HG03108 (cell line): ENCODE data around the gene SRRM2.

Experiments used
- ATAC-seq: cut with Tn5 transposase; IDR thresholded peaks from one replicate; pipeline ENCODE4 v1.9.1; 2021; ENCODE audit warnings: moderate library complexity; ENCODE audit not compliant: unreplicated experiment

SRRM2 gene

DNA sequence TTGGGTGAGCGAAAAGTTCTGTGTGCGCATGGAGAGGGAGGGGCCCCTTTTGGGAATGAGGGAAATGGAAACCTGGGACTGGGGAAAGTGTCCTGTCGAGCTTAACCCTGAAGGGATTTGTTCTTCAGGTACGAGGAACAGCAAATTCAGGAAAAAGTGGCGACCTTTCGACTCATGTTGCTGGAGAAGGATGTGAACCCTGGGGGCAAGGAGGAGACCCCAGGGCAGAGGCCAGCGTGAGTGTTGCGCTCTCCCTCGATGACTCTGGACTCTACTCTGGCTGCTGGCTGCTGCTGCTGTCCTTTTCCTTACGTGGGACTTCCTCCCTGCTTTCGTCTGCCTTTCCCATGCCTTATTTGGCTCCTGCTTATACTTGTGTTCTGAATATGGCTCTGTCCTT, 4.9 kb downstream of the SRRM2 start:
- no peak for ATAC-seq

DNA sequence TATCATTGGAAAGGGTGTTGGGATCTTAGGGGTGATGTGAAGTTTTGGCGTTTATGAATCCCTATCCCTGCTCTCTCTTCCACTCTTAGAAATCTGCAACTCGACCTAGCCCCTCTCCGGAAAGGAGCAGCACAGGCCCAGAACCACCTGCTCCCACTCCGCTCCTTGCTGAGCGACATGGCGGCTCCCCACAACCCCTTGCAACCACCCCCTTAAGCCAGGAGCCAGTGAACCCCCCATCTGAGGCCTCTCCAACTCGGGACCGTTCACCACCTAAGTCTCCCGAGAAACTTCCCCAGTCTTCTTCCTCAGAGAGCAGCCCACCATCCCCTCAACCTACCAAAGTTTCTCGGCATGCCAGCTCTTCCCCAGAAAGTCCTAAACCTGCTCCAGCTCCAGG, 9.0 kb downstream of the SRRM2 start:
- no peak for ATAC-seq

DNA sequence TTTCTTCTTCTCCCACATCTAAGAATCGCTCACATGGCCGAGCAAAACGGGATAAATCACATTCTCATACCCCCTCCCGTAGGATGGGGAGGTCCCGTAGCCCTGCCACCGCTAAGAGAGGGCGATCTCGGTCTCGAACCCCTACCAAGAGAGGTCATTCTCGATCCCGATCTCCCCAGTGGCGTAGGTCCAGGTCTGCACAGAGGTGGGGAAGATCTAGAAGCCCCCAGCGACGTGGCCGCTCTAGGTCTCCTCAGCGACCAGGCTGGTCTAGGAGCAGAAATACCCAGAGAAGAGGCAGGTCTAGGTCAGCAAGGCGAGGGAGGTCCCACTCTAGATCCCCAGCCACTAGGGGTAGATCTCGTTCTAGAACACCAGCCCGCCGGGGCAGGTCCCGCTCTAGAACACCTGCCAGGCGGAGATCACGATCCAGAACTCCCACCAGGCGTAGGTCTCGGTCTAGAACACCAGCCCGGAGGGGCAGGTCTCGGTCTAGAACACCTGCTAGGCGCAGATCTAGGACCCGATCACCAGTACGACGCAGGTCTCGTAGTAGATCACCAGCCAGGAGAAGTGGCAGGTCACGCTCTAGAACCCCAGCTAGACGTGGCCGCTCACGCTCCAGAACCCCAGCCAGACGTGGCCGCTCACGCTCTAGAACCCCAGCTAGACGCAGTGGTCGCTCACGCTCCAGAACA, 9.6 kb downstream of the SRRM2 start:
- no peak for ATAC-seq

DNA sequence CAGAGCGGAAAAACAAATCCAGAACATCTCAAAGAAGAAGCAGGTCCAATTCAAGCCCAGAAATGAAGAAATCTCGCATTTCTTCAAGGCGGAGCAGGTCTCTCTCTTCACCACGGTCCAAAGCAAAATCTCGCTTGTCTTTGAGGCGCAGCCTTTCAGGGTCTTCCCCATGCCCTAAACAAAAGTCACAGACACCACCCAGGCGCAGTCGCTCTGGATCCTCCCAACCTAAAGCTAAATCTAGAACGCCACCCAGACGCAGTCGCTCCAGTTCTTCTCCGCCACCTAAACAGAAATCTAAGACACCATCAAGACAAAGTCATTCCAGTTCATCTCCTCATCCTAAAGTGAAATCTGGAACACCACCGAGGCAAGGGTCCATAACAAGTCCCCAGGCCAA, 10.3 kb downstream of the SRRM2 start:
- ATAC-seq: no peak

DNA sequence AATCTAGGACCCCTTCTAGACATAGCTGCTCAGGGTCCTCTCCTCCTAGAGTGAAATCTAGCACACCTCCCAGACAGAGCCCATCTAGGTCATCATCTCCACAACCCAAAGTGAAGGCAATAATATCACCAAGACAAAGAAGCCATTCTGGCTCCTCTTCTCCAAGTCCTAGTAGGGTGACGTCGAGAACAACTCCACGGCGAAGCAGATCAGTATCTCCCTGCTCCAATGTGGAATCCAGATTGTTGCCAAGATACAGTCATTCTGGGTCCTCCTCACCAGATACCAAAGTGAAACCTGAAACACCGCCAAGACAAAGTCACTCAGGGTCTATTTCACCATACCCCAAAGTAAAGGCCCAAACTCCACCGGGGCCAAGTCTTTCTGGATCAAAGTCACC, 10.7 kb downstream of the SRRM2 start:
- ATAC-seq: no peak

DNA sequence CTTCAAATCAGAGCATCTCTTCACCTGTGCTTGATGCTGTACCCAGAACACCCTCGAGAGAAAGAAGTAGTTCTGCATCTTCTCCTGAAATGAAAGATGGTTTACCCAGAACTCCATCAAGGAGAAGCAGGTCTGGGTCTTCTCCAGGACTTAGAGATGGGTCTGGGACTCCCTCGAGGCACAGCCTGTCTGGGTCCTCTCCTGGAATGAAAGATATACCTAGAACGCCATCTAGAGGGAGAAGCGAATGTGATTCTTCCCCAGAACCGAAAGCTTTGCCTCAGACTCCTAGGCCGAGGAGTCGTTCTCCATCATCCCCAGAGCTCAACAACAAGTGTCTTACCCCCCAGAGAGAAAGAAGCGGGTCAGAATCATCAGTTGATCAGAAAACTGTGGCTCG, 12.3 kb downstream of the SRRM2 start:
- no peak for ATAC-seq

DNA sequence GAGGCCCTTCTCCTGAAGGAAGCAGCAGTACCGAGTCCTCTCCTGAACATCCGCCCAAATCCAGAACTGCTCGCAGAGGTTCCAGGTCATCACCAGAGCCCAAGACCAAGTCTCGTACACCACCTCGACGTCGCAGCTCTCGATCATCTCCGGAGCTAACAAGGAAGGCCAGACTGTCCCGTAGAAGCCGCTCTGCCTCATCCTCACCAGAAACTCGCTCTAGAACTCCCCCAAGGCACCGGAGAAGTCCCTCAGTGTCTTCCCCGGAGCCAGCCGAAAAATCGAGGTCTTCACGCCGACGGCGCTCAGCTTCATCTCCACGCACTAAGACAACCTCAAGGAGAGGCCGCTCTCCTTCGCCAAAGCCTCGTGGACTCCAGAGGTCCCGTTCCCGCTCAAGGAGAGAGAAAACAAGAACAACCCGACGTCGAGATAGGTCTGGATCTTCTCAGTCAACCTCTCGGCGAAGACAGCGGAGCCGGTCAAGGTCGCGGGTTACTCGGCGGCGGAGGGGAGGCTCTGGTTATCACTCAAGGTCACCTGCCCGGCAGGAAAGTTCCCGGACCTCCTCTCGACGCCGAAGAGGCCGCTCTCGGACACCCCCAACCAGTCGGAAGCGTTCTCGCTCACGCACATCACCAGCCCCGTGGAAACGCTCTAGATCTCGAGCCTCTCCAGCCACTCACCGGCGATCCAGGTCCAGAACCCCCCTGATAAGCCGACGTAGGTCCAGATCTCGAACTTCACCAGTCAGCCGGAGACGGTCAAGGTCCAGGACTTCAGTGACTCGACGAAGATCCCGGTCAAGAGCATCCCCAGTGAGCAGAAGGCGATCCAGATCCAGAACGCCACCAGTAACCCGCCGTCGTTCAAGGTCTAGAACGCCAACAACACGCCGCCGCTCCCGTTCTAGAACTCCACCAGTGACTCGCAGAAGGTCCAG, 13.3 kb downstream of the SRRM2 start:
- ATAC-seq: no peak

DNA sequence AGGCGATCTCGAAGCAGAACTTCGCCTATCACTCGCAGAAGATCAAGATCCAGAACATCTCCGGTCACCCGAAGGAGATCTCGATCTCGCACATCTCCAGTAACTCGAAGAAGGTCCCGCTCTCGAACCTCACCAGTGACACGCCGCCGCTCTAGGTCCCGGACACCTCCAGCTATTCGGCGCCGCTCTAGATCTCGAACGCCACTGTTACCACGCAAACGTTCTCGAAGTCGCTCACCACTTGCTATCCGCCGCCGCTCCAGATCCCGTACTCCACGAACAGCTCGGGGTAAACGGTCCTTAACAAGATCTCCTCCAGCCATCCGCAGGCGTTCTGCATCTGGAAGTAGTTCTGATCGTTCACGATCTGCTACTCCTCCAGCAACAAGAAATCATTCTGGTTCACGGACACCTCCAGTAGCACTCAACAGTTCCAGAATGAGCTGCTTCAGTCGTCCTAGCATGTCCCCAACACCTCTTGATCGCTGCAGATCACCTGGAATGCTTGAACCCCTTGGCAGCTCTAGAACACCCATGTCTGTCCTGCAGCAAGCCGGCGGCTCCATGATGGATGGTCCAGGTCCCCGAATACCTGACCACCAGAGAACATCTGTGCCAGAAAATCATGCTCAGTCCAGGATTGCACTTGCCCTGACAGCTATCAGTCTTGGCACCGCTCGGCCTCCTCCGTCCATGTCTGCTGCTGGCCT, 14.1 kb downstream of the SRRM2 start:
- no peak for ATAC-seq

DNA sequence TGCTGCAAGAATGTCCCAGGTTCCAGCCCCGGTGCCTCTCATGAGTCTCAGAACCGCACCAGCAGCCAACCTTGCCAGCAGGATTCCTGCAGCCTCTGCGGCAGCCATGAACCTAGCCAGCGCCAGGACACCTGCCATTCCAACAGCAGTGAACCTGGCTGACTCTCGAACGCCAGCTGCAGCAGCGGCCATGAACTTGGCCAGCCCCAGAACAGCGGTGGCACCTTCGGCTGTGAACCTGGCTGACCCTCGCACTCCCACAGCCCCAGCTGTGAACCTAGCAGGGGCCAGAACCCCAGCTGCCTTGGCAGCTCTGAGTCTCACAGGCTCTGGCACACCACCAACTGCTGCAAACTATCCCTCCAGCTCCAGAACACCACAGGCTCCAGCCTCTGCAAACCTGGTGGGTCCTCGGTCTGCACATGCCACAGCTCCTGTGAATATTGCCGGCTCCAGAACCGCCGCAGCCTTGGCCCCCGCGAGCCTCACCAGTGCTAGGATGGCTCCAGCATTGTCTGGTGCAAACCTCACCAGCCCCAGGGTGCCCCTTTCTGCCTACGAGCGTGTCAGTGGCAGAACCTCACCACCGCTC, 14.8 kb downstream of the SRRM2 start:
- ATAC-seq: no peak

DNA sequence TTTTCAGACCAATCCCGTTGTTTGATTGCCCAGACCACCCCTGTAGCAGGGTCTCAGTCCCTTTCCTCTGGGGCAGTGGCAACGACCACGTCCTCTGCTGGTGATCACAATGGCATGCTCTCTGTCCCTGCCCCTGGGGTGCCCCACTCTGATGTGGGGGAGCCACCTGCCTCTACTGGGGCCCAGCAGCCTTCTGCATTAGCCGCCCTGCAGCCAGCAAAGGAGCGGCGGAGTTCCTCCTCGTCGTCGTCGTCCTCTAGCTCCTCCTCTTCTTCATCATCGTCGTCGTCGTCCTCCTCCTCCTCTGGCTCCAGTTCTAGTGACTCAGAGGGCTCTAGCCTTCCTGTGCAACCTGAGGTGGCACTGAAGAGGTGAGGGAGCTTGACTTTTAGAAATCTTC, 15.5 kb downstream of the SRRM2 start:
- ATAC-seq: no peak

DNA sequence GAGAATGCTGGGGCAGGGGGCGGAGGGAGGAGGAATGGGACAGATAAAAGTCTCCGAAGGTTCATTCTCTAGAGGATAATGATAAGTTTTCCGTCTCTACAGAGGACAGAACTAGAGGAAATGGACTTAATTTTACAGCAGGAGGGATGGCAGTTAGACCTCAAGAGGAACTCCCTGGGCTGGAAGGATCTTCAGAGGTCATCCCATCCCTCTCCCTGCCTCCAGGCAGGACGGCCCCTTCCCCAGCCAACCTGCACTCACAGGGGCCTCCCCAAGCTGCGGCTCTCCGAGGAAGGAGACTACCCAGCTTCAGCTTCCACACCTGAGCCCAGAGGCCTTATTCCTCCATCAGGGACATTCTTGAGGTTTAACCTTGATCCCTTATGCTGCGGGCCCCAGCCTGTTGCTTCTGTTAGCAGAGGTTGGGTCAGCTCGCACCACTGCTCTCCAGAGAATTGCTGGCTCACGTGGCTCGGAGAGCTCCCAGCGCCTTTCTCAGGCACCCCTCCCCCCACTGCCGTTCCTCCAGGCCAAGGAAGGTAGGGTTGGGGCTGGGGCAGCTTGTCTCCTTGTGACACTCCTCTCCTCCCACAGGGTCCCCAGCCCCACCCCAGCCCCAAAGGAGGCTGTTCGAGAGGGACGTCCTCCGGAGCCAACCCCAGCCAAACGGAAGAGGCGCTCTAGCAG, 16.1 kb downstream of the SRRM2 start:
- no peak for ATAC-seq

DNA sequence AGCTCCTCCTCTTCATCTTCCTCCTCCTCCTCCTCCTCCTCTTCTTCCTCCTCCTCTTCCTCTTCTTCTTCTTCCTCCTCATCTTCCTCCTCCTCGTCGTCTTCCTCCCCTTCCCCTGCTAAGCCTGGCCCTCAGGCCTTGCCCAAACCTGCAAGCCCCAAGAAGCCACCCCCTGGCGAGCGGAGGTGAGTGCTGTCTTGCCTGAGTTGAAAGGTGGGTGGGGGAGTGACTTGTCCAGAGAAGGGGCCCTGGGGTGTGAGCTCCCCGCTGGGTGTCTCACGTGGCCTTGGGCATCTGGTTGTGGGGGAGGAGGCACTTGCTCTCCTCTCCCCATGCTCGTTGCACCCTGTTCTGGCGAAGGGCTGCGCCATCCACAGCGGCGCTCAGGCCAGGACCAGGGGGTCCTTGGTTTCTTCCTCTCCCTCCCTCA, 16.7 kb downstream of the SRRM2 start:
- no peak for ATAC-seq

DNA sequence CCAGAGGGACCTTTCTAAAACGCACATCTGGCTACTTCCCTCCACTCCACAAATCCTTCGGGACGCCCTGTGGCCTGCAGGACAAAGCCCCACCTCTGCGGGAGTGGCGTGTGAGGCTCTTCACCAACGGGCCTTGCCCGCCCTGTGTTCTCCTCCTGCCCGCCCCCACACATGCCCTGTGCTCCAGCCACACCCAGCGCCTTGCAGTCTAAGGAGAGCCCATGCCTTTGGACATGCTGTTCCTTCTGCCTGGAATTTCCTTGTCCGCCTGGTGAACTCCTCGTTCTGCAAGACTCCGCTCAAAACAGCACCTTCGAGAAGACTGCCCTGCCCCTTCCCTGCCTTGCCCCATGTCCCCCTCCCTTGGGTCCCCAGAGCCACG, 17.2 kb downstream of the SRRM2 start:
- no peak for ATAC-seq

DNA sequence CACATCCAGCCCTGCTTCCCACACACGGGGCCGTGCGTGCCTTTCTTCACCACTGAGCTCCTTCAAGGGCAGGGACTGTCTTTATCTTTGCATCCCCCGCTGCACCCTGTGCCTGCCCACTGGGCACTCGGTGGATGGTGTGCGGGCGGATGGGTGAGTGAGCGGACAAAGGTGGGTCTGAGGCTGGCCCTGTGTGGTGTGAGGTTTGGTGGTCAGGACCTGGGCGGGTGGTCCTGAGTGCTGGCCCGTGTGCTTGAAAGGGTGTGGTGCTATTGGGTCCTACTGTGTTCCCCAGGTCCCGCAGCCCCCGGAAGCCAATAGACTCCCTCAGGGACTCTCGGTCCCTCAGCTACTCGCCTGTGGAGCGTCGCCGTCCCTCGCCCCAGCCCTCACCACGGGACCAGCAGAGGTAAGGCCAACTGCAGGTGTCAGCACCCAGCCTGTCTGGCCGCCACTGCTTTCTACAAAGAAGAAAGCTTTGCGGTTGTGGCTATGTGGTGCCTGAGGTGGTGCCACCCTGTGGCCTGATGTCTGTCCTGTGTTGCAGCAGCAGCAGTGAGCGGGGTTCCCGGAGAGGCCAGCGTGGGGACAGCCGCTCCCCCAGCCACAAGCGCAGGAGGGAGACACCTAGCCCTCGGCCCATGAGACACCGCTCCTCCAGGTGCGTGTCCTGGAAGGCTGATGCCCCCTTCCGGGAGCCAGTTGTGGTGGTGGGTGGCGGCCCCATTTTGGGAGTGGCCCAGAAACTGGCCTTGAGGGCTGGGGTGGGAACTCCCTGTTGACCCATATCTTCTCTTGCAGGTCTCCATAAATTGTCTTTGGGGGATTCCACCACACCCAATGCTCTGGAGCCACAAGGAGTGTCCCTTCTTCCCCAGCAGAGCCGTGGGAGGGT, 17.9 kb downstream of the SRRM2 start:
- ATAC-seq: no peak

DNA sequence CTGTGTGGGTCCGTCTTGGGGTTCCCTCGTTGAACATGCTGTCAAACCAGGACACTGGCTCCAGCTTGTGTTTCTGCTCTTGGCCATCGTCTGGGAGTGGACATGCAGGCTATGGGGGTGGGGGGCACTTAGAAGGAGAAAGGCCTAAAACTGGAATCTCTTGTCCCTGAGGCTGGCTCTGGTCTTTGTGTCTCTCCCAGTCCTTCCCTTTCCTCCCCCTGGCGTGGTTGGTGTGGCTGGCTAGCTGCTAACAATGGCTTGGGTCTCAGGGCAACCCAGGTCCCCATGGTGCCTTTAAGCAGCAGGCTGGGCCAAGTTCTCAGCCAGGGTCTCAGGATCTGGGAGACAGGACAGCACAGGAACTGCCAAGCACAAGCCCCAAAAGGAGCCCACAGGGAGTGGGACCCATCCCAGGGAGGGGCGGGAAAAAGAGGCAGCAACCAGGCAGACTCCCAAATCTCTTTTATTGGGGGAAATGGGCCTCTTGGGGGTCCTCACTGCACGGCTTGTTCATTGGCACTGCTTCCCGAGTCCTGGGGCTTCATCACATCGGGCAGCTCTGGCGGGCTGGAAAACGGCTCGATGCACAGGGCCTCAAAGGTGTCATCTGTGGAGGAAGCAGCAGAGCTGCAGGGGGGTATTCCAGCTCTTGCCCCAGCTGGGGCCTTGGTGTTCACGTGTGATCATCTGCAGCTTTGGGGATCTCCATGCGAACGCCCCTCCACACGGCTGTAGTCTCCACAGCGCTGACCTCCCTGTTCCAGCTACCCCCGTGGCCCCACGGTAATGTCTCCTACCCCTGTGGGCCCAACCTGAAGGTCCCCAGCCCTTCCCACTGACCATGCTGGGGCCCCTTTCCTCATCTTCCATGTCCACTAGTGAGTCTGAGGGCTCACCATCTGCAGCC, 19.3 kb downstream of the SRRM2 start:
- no peak for ATAC-seq

DNA sequence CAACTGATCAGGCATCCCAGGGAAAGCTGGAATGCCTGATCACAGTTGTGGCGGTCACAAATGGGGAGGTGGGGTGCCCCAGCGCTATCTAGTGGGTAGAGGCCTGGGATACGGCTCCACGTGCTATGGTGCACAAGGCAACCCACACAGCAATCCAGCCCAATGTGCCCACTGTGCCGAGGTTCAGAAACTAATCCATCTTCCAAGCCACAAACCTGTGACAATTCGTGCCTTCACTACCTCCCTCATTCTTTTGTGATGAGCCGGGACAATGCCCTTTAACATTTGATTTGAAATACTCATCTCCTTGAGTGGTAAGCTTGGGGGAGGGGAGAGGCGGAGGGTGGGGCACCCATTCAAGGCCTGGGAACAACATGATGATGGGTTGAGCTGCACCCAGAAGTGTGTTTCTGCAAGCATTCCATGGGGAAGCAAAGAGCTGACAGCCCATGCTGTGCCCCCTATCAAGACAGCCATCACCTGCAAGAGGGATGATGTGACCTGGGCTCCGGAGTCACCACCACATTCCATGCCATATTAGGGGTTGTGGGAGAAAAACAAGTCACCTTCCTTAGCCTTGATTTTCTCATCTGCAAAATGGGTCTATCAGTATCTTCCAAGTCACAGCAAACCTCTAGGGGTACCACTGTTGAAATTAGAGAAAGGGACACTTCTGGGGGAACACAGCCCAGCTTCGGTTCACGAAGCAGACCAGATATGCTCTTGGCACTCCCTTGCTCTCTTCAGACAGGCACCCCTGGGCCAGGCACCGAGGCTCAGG, 20.9 kb downstream of the SRRM2 start:
- ATAC-seq: no peak

DNA sequence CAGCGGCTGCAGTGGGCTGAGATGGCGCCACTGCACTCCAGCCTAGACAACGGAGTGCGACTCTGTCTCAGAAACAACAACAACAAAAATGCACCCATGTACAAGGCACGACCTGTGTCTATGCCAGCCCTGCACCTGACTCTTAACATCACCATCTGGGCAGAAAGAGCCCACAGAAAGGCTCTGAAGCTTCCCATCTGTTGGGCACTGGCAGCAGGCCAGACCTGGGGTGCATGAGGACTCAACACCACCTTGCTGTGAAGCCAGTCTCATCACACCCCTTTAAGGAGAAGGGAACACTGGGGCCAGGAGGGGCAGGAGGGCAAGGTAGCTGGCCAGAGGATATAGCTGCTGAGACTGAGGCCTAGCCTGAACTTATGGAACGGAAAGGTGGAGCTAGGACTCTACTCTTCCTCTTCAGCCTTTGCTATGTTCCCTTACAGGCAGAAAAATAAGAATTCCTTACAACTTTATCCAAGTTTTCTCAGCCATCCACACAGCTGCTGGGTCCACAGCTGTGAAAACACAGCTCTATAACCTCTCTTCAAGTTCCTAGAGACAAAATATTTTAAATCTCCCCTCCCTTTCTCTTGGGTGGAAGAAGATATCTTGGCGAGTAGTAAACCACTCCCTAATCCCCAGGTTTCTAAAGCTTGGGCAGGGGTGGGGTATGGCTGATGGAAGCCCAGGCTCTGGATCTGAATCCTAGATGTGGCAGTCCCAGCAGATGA, 21.9 kb downstream of the SRRM2 start:
- no peak for ATAC-seq
